Measurements from ENCODE around the gene ZKSCAN1.

- TF ChIP-seq CTCF (IDR thresholded peaks at IDR 0.05), result no peak
- TF ChIP-seq POLR2A (IDR thresholded peaks at IDR 0.05), result no peak
These were observed 4.5 kb downstream of the ZKSCAN1 start for GRCh38 chr7:100019908-100020307.
